A673 (cell line): Measurements from ENCODE around the gene RHBDF2.

Experiments used
- EZH2 ChIP-seq: fragments of 200-600 bp; sonication (generic); IDR thresholded peaks from 2 replicates; pipeline ENCODE4 v1.6.1; 2017; ENCODE audit warnings: borderline replicate concordance, low read depth, mild to moderate bottlenecking, mixed read lengths, antibody characterized with exemption, low read length; ENCODE audit not compliant: poor library complexity, severe bottlenecking
- TF ChIP-seq, protein P1 (sequence below): fragments of 300-800, 200-600 bp; sonication (generic); conservative IDR thresholded peaks from 2 replicates; pipeline ENCODE4 v1.5.1; 2017; ENCODE audit warnings: low read depth, mild to moderate bottlenecking, antibody characterized with exemption, low read length, moderate library complexity, mixed read lengths

DNA sequence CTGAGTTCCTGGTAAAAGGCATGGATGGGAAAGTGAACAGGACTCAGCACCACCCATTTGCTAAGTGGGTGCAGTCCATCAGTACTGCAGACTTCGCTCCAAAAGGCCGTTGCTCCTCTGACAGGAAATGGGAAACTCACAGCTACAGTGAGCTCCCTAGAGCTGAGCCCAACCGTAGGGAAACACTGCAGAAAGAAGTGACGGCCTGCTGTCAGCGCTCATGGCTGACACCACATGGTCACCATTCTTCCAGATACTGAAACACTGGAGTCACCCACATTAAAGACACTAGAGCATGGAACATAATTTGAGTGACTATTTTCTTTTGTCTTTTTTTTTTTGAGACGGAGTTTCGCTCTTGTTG is 80.2 kb downstream of the RHBDF2 start:
- TF ChIP-seq EZH2: no peak
- TF ChIP-seq, protein P1, sequence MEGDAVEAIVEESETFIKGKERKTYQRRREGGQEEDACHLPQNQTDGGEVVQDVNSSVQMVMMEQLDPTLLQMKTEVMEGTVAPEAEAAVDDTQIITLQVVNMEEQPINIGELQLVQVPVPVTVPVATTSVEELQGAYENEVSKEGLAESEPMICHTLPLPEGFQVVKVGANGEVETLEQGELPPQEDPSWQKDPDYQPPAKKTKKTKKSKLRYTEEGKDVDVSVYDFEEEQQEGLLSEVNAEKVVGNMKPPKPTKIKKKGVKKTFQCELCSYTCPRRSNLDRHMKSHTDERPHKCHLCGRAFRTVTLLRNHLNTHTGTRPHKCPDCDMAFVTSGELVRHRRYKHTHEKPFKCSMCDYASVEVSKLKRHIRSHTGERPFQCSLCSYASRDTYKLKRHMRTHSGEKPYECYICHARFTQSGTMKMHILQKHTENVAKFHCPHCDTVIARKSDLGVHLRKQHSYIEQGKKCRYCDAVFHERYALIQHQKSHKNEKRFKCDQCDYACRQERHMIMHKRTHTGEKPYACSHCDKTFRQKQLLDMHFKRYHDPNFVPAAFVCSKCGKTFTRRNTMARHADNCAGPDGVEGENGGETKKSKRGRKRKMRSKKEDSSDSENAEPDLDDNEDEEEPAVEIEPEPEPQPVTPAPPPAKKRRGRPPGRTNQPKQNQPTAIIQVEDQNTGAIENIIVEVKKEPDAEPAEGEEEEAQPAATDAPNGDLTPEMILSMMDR: no peak
